Parathyroid adenoma (tissue), 2 donors: Measurements from ENCODE around the gene TOM1.

Source experiments
- H2AFZ ChIP-seq: fragments of 300-600 bp; sonication (generic); one replicate; pipeline ENCODE4 v1.7.0; 2017; ENCODE audit warnings: antibody characterized with exemption, mild to moderate bottlenecking
- H3K27ac ChIP-seq: fragments of 300-600 bp; sonication (generic); one replicate; pipeline ENCODE4 v1.7.0; 2017
- H3K27me3 ChIP-seq: fragments of 300-600 bp; sonication (generic); one replicate; pipeline ENCODE4 v1.7.0; 2017; ENCODE audit warnings: low read length; ENCODE audit not compliant: control insufficient read depth, insufficient read depth
- H3K36me3 ChIP-seq: fragments of 300-600 bp; sonication (generic); one replicate; pipeline ENCODE4 v1.7.0; 2017; ENCODE audit warnings: low read length; ENCODE audit not compliant: control insufficient read depth, insufficient read depth
- H3K4me1 ChIP-seq: fragments of 300-600 bp; sonication (generic); one replicate; pipeline ENCODE4 v1.7.0; 2017; ENCODE audit warnings: control low read depth
- H3K4me2 ChIP-seq: fragments of 300-600 bp; sonication (generic); one replicate; pipeline ENCODE4 v1.7.0; 2017; ENCODE audit warnings: low read length
- H3K4me3 ChIP-seq: fragments of 300-600 bp; sonication (generic); one replicate; pipeline ENCODE4 v1.7.0; 2017; ENCODE audit warnings: low read depth, low read length
- H3K79me2 ChIP-seq: fragments of 300-600 bp; sonication (generic); one replicate; pipeline ENCODE4 v1.7.0; 2017; ENCODE audit warnings: control low read depth
- H3K9ac ChIP-seq: fragments of 300-600 bp; sonication (generic); one replicate; pipeline ENCODE4 v1.7.0; 2017; ENCODE audit warnings: mild to moderate bottlenecking
- H3K9me3 ChIP-seq: fragments of 300-600 bp; sonication (generic); one replicate; pipeline ENCODE4 v1.7.0; 2017; ENCODE audit warnings: low read length; ENCODE audit not compliant: control insufficient read depth
- CTCF ChIP-seq: fragments of 300-600 bp; sonication (generic); IDR thresholded peaks from one replicate; pipeline ENCODE4 v1.7.0; 2017; ENCODE audit warnings: antibody characterized with exemption, mild to moderate bottlenecking
- donor health status: primary hyperparathyroidism.

Gene TOM1

GRCh38 chr22:35314161-35314942, 14.7 kb downstream of the TOM1 start:
- Histone ChIP-seq H3K9me3 (no peaks in the 10 kb centered on the region), H3K4me3 (no peak overlapping the region)

GRCh38 chr22:35315141-35315854, 15.6 kb downstream of the TOM1 start:
- H3K4me1 ChIP-seq = peaks cover 28% of the 10 kb centered on the region
- no peak for TF ChIP-seq CTCF
- H3K9me3 ChIP-seq = no peaks in the 10 kb centered on the region
- H3K79me2 ChIP-seq = peaks cover 5% of the 10 kb centered on the region
- H3K36me3 ChIP-seq = no peaks in the 10 kb centered on the region
- H3K9ac ChIP-seq = no peak overlapping the region
- H3K4me3 ChIP-seq = peak overlapping the region; percentile 13
- H3K27ac ChIP-seq = peak overlapping the region; percentile 69
- peak overlapping the region; percentile 24 for H3K4me2 ChIP-seq
- H2AFZ ChIP-seq = no peak overlapping the region
- no peaks in the 10 kb centered on the region for H3K27me3 ChIP-seq

More at GRCh38 chr22:35314161-35314942, 14.7 kb downstream of the TOM1 start:
- no peak overlapping the region for H2AFZ ChIP-seq
- H3K27ac ChIP-seq = peak overlapping the region; percentile 82
- peaks cover 8% of the 10 kb centered on the region for H3K79me2 ChIP-seq
- no peak overlapping the region for H3K9ac ChIP-seq
- peak overlapping the region; percentile 20 for H3K4me2 ChIP-seq
- no peaks in the 10 kb centered on the region for H3K36me3 ChIP-seq
- H3K4me1 ChIP-seq = peaks cover 28% of the 10 kb centered on the region
- no peaks in the 10 kb centered on the region for H3K27me3 ChIP-seq
- no peak for TF ChIP-seq CTCF

- H2AFZ ChIP-seq = no peak overlapping the region
- no peaks in the 10 kb centered on the region for H3K9me3 ChIP-seq
- peak overlapping the region; percentile 13 for H3K4me3 ChIP-seq
- H3K79me2 ChIP-seq = peaks cover 3% of the 10 kb centered on the region
- TF ChIP-seq CTCF = no peak
- H3K9ac ChIP-seq = no peak overlapping the region
- peaks cover 28% of the 10 kb centered on the region for H3K4me1 ChIP-seq
- H3K4me2 ChIP-seq = peak overlapping the region; percentile 24
- H3K27ac ChIP-seq = peak overlapping the region; percentile 69
- no peaks in the 10 kb centered on the region for H3K36me3 ChIP-seq
- H3K27me3 ChIP-seq = no peaks in the 10 kb centered on the region
Observed at GRCh38 chr22:35315855-35316745, 16.4 kb downstream of the TOM1 start.

GRCh38 chr22:35316751-35317150, 17.1 kb downstream of the TOM1 start:
- no peaks in the 10 kb centered on the region for H3K36me3 ChIP-seq
- no peak overlapping the region for H3K9ac ChIP-seq
- peak overlapping the region; percentile 69 for H3K27ac ChIP-seq

More at GRCh38 chr22:35316751-35317150, 17.1 kb downstream of the TOM1 start:
- no peaks in the 10 kb centered on the region for H3K27me3 ChIP-seq
- no peak overlapping the region for H2AFZ ChIP-seq
- peaks cover 3% of the 10 kb centered on the region for H3K79me2 ChIP-seq
- TF ChIP-seq CTCF = no peak
- H3K9me3 ChIP-seq = no peaks in the 10 kb centered on the region
- H3K4me1 ChIP-seq = peaks cover 28% of the 10 kb centered on the region
- H3K4me2 ChIP-seq = no peak overlapping the region
- no peak overlapping the region for H3K4me3 ChIP-seq
